GM19193 (cell line): ENCODE results near the gene FOXO6.

Experiments used
- POLR2A ChIP-seq: IDR thresholded peaks from 4 replicates; pipeline ENCODE4 v1.6.1; 2011; ENCODE audit not compliant: insufficient read depth, insufficient read length; ENCODE audit errors: extremely low read depth

FOXO6 gene

DNA sequence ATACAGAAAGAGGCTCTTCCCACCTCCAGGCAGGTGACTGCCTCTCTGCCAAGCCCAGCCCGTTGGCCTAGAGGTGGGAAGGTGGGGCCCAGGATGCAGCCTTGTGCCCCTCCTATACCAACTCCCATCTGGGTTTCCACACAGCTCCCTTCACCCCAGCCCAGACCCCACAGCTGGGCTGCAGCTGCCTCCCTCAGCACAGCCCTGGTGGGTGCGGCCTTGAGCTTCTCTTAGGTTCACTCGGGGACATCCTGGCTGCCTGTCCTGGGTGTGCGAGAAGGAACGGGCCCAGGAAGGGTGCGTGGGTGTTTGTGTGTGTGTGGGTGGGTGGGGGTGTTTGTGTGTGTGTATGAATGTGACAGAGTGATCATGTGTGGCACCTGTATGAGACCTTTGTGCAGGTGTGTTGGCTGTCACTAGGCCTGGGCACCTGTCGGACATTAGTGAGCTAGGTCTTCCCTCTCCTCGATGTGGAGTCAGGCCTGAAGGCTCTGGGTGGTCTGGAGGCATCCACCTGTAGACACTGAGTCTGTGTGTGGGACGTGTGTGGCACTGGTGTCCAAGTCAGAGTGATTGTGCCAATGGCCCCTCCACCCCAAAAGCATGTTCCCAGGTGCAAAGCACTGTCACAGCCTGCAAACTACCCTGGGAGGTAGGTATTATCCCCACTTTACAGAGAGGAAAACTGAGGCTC lies 30.7 kb downstream of the FOXO6 start:
- TF ChIP-seq POLR2A, result no peak

DNA sequence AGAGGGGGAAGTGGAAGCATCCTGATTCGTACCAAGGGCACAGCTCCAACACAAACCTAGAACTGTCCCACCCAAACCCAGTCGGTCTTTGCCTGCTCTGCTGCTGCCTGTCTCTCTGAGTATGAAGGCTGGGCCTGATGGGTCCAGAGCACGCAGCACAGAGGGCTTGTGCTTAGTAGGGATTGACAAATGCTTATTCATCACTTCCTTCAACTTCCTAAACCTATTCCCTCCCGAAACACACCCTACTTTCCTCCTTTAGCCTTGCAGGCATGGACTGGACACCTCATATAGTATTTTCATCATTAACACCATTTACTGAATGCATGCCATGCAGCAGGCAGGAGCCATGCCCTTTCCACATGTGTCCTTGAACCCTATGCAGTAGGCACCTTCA lies 31.3 kb downstream of the FOXO6 start:
- no peak for TF ChIP-seq POLR2A

DNA sequence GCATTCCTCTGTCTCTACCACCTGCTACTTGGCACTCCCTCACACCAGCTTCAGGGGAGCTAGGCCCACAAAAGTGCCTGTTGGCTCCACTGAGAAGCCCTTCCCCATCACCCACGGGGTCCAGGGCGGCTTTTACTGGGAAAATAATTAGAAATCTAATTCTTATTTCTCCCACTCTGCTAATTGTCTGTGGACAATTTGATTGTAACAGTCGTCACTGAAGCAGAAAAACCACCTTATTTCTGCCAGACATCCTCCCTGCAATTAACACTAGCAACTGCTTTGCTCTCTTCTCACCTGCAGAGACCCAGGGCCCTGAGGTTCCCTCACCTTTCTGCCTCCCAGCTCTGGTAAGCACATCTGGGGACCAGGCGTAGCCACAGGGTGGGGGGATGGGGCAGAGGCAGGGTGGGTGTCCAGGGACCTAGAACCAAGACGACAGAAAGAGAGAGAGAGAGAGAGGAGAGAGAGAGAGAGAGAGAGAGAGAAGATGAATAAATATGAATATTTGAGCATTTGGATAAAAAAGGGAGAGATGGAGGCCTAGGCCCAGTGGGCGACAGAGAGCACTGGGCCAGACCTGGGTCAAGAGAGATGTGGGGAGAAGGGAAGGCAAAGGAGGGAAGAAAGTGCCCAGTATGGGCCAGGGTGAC lies 32.6 kb downstream of the FOXO6 start:
- TF ChIP-seq POLR2A, result no peak

DNA sequence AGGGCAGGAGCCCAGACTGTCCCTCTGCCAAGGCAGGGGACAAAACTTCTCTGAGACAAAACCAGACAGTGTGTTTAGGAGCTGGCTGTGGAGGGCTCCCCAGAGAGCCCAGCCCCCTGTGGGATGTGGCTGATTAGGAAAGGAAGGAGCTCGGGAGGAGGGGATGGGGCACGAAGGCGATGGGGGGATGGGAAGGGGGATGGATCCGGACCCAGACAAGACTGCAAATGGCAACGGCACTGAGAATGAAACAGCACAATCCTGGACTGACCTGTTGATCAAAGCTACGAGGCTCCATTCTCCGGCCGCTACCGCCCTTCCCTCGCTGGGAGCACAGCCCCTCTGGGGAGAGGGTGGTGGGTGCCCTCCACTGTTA lies 33.1 kb downstream of the FOXO6 start:
- TF ChIP-seq POLR2A, result no peak

DNA sequence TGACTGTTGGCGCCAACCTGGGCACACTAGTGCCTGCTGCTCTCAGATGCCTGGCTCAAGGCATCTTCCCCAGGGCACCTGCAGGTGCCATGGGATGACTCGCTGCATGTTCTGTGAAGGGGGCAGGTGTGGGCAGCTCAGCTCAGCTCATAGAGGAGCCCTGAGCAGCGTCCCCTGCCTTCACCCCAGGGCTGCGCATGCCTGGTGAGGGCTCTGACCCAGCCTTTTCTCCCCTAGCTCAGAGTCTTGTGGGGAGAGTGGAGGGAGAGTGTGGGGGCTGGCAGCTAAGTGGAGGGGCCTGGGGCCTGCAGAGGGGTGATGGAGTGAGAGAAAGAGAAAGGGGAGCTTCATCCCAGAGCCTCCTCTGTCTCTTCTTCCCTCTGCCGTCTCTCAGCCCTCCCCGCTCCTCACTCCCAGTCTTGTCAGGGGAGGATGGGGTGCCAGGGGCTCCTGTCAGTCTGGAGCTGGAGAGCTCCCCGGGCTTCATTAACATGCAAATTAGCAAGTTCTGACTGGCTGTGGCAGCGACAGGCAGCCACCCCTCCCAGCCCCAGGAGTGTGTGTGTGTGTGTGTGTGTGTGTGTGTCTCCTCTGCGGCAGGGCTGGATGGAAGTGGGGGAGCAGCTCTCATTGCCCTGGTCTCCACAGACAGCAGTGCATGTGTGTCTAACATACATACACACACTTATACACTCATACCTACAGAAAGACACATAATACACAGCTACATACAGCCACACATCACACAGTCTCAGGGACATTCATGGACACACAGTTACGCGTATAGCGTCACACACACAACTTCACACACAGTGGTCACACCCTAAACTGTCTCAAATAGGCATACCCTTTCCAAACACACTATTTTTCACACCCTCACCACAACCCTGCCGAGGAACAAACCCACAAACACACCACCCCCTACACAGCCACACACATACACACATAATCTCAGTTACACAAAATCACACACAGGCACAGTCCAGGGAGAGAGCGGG lies 34.0 kb downstream of the FOXO6 start:
- TF ChIP-seq POLR2A, result no peak

DNA sequence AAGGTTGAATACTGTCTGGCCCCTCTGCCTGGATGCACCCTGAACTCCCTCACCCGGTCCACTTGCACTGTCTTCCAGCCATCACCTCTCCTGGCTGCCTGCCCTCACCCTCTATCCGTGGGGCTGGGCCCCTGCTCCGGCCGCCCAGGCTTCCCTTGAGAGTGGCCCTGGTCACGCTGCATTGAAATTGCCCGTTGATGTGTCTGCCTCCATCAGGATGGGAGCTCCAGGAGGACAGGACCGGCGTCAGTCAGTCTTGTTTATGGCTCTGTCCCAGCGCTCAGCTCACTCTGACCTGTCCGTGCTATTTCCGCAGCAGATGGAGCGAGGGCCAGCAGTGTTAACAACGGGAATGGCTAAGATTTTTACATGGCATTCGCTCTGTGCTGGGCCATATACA lies 34.9 kb downstream of the FOXO6 start:
- no peak for TF ChIP-seq POLR2A

DNA sequence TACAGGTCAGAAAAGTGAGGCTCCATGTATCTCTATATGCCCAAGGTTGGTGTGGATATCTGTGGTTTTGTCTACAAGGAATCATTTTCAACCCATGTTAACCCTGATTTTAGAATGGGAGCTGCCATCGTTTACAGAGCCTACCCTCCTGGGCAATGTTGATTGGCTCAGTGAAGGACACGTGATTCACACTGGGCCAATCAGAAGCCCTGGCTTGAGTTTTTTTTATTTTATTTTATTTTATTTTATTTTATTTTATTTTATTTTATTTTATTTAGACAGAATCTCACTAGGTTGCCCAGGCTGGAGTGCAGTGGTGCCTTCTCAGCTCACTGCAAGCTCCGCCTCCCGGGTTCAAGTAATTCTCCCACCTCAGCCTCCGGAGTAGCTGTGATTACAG lies 35.8 kb downstream of the FOXO6 start:
- no peak for TF ChIP-seq POLR2A

DNA sequence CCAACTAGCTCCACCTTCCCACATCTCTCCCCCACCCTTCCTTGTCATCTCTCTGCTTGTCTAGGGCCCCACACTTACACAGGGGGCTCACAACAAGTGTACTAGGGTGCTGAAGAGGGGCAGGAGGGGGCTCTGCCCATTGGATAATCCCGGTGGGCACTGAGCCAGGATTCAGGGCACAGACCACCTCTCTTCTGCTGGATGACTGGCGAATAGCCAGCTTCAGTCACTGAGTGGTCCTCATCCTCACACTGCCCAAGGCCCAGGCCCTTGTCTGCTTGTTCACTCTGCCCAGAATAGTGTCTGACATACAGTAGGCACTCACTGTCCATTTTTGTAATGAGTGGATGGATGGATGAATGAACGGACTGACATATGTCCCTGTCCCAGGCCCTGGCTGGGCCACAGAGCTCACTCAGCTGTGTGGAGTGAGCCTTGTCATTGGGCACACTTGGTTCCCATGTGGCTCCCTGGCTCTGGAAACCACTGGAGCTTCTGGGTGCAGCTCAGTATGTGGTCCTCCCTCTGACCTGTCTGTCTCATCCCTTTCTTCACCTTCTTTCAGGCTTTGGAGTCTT lies 36.6 kb downstream of the FOXO6 start:
- no peak for TF ChIP-seq POLR2A

DNA sequence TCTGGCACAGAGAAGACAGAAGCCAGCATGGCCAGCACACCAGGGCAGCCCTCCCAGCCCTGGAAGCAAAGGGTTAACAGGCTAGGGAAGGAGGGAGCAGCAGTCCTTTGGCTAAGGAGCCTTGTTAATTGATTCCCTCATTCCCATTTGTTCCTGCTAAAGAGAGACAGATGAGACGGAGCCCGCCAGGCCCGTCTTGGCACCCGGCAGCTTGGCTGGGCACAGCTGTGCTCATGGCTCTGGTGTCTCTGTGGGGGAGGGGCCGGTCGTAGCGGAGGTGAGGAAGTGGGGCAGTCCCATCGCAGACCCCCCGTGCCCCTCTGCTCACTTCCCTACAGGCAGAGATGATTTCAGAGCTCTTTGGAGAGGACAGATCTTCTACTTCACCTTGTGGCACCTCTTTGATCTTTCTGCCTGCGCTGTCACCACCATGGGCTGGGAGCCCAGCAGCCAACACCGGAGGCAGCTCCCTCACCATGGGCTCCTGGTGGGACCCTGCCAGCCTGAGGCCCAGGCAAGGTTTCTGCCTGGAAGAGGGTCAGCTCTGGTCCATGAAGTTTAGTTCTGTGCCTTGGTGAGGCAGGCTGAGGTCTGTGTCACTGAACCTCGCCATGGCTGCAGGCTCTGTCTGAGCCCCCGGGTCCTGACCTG lies 38.0 kb downstream of the FOXO6 start:
- TF ChIP-seq POLR2A, result no peak

DNA sequence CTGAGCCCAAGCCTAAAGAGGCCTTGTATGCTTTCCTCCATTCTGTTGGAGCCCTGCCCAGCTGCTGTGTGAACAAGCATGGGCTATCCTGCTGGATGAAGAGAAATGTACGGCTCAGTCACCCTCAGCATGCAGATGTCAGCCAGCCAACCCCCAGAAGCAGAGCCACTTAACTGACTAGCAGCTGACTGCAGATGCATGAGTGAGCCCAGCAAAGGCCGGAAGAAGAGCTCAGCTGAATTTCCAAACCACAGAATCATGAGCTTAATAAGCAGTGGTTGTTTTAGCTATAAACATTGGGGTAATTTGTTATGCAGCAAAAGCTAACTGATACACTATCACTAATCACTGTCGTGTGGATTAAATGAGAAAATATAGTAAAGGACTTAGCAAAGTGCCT lies 39.0 kb downstream of the FOXO6 start:
- no peak for TF ChIP-seq POLR2A

DNA sequence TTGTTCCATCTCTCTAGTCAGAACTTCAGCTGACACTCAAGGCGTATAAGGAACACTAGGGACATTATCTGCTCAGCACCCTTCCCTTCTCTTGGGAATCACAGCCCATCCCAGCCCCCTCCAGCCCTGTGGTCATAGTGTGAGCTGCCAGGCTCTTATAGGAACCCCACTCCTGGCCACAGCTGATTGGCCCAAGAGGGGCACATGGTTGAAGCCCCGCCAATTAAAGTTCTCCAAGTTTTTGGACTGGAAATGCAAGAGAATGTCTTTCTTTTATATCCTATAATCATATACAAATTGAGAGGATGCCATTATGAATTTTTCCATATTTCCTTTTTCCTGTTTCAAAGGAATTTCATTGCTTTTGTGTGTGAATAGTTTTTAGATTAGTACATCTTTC lies 40.7 kb downstream of the FOXO6 start:
- no peak for TF ChIP-seq POLR2A

DNA sequence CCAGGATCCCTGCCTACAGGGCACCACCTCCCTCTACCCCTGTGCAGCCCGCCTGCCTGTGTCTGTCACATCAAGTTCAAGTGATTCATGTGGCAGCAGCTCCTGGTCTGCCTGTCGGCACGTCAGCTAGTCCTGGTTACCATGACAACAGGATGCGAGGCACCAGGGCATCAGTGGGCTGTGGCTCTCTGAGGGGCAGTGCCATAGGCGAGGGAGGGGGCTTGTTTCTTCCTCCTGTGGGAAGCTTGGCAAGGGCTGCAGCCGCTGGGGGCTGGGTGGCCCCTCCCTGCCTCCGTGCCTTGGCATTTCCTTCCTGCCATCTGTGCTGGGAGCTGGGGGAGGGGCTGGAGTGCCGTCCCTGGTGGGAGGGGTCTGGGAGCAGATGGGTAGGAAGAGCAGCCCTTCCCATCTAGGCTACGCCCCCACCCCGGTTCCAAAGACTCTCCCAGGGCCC lies 43.1 kb downstream of the FOXO6 start:
- TF ChIP-seq POLR2A, result no peak

DNA sequence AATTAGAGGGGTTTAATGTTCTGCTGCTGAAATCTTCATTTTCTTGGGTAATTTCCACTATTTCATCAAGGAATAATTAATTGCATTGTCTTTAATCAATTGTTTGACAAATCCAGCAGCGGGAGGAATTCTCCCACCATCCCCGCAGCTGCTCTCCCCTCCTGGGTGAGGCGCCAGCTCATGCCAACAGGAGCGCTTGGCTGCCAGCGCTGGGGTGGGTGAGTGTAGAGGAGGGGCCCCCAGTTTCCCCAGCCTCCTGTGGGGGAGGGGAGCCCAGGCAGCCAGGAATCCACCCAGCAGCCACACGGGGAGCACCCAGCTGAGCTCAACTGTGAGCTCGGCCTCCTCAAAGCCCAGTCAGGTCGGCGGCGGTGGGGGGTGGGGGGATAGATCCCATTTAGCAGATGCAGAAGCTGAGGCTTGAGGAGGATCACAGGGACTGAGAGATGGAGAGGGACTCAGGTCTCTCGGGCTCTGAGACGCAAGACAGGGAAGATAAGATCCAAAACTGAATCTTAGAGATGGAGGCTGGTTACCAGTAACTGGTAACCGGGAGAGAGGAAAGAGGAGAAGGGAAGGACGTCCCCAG lies 46.5 kb downstream of the FOXO6 start:
- no peak for TF ChIP-seq POLR2A

DNA sequence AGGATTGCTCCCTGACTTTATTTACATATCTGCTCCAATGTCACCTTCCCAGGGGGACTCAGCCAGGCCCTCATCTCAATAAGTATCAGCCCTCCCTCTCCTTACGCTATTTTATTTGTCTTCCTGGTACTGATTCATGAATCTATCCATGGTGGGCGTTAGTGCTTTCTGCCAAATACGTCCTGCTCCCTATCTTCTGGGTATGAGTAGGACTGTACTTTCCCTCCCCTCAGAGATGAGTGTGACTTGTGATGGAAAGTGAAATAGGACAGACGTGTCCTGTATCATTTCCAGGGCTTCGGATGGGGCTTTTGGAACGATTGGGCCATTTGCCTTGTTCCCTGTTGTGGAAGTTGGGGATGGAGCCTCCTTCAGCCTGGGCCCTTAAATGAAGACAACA lies 47.5 kb downstream of the FOXO6 start:
- TF ChIP-seq POLR2A, result no peak
